ENCODE data around the gene SRPRA. TPM values are rescaled to one million over a fixed set of nuclear protein-coding genes. Genes with fewer than 3 reads are reported as not detected.

SRPRA gene
- total RNA-seq, 1 experiment from 2014 or later, result 64.3 TPM

- H3K79me2 ChIP-seq (ENCODE audit: insufficient read depth, low read length), result no peaks in the 10 kb centered on the region
- Mint-ChIP-seq H3K9me3 (no peaks in the 10 kb centered on the region), H3K4me3 (no peak overlapping the region), H3K27ac (no peak overlapping the region; a peak in 1 of 7 replicates), H3K4me1 (no peaks in the 10 kb centered on the region), H3K36me3 (ENCODE audit: insufficient read depth in 1 of 3, low read depth in 3 of 3) (peaks cover 14 to 61% (median 48%) of the 10 kb centered on the region in 3 experiments), H3K27me3 (ENCODE audit: low read depth) (no peaks in the 10 kb centered on the region)
- no peak overlapping the region for H4K8ac ChIP-seq (replicated peaks; ENCODE audit: insufficient read length, low read depth, low read length)
- no peak overlapping the region for H2BK5ac ChIP-seq (ENCODE audit: insufficient read length, low read length)
- no peaks in the 10 kb centered on the region for H3K23me2 ChIP-seq (ENCODE audit: insufficient read length, low read depth, low read length, poor library complexity, severe bottlenecking)
- DNase-seq, result no peak
- H3K18ac ChIP-seq (ENCODE audit: insufficient read length, low read depth, low read length), result no peak overlapping the region
- H4K5ac ChIP-seq (ENCODE audit: insufficient read length, low read depth, low read length), result no peak overlapping the region
- no peak overlapping the region for H2AFZ ChIP-seq (ENCODE audit: low read length)
- H4K91ac ChIP-seq (ENCODE audit: insufficient read length, low read depth, low read length), result no peak overlapping the region
- no peak overlapping the region for H3K14ac ChIP-seq (ENCODE audit: insufficient read depth, low read length)
- H3T11ph ChIP-seq (ENCODE audit: low read length), result no peak overlapping the region
- H3K27me3 ChIP-seq (ENCODE audit: insufficient read depth, low read length), result no peaks in the 10 kb centered on the region; the same call in 1 of the 2 replicates
- no peak overlapping the region for H2BK12ac ChIP-seq (ENCODE audit: insufficient read length, low read depth, low read length)
- no peaks in the 10 kb centered on the region for H3K79me1 ChIP-seq (ENCODE audit: insufficient read depth, low read depth, low read length, poor library complexity, severe bottlenecking)
- H3K4me1 ChIP-seq (ENCODE audit: insufficient read depth, low read length), result no peaks in the 10 kb centered on the region
- no peak overlapping the region for H3K27ac ChIP-seq (ENCODE audit: insufficient read length, low read depth, low read length)
- no peak overlapping the region for H3K56ac ChIP-seq (ENCODE audit: insufficient read length, low read depth, low read length)
- H3K4me2 ChIP-seq (ENCODE audit: insufficient read depth, insufficient read length, low read length), result no peak overlapping the region
- no peak overlapping the region for H3K23ac ChIP-seq (ENCODE audit: insufficient read length, low read depth, low read length)
- no peak overlapping the region for H2BK15ac ChIP-seq (ENCODE audit: low read depth, low read length)
- H3K4ac ChIP-seq (ENCODE audit: low read depth, low read length), result no peak overlapping the region
- no peak overlapping the region for H2AK5ac ChIP-seq (ENCODE audit: insufficient read length, low read length)
- H3K9me3 ChIP-seq (ENCODE audit: control insufficient read depth, low read depth, low read length), result no peaks in the 10 kb centered on the region
- no peak overlapping the region for H3K9ac ChIP-seq (ENCODE audit: extremely low read depth, insufficient read length, low read length)
- WGBS (ENCODE audit: extremely low coverage, insufficient read length, low lambda C conversion rate), result no CpG with 5 or more reads among the region's 4 CpGs
- no peak for TF ChIP-seq CTCF (conservative IDR thresholded peaks at IDR 0.05)
- H4K20me1 ChIP-seq (ENCODE audit: control insufficient read depth, insufficient read depth, insufficient read length), result no peaks in the 10 kb centered on the region
- H2BK20ac ChIP-seq (ENCODE audit: low read depth, low read length, poor library complexity, severe bottlenecking), result no peak overlapping the region
- H2BK120ac ChIP-seq (ENCODE audit: low read depth, low read length, poor library complexity, severe bottlenecking), result no peak overlapping the region
Observed at GRCh38 chr11:126253265-126253664, 15.4 kb downstream of the SRPRA start.
